HEK293 (cell line): ENCODE measurements around the gene TIMM13.

Experiments
- BCL6B ChIP-seq: fragments of 450-650 bp; formaldehyde crosslinking; IDR thresholded peaks from 2 replicates; pipeline ENCODE4 v1.5.1; 2017; ENCODE audit warnings: missing biosample characterization, missing genetic modification characterization
- HIC1 ChIP-seq: fragments of 450-650 bp; formaldehyde crosslinking; IDR thresholded peaks from 2 replicates; pipeline ENCODE4 v1.5.1; 2016; ENCODE audit warnings: missing biosample characterization, missing genetic modification characterization
- HOXD13 ChIP-seq: sonication (generic); formaldehyde crosslinking; IDR thresholded peaks from 2 replicates; pipeline ENCODE4 v1.8.0; 2022; ENCODE audit warnings: missing genetic modification reagents, borderline replicate concordance
- KLF9 ChIP-seq: fragments of 450-650 bp; formaldehyde crosslinking; IDR thresholded peaks from 2 replicates; pipeline ENCODE4 v1.5.1; 2016; ENCODE audit warnings: missing biosample characterization, missing genetic modification characterization, low read depth
- PBX3 ChIP-seq: sonication (generic); formaldehyde crosslinking; IDR thresholded peaks from 2 replicates; pipeline ENCODE4 v1.8.1; 2022; ENCODE audit warnings: mild to moderate bottlenecking, moderate library complexity, missing genetic modification reagents
- PRDM10 ChIP-seq: fragments of 450-650 bp; formaldehyde crosslinking; IDR thresholded peaks from 2 replicates; pipeline ENCODE4 v1.5.1; 2016; ENCODE audit warnings: missing biosample characterization, missing genetic modification characterization
- ZFP37 ChIP-seq: fragments of 450-650 bp; formaldehyde crosslinking; IDR thresholded peaks from 2 replicates; pipeline ENCODE4 v1.5.1; 2016; ENCODE audit warnings: missing biosample characterization, missing genetic modification characterization
- ZNF138 ChIP-seq: fragments of 450-650 bp; formaldehyde crosslinking; IDR thresholded peaks from 2 replicates; pipeline ENCODE4 v1.5.1; 2016; ENCODE audit warnings: missing biosample characterization, missing genetic modification characterization, borderline replicate concordance
- ZNF184 ChIP-seq: fragments of 450-650 bp; IDR thresholded peaks from 2 replicates; pipeline ENCODE4 v1.5.1; 2018; ENCODE audit warnings: missing biosample characterization, mild to moderate bottlenecking, missing genetic modification characterization
- ZNF221 ChIP-seq: fragments of 450-650 bp; formaldehyde crosslinking; IDR thresholded peaks from 2 replicates; pipeline ENCODE4 v1.5.1; 2017; ENCODE audit warnings: missing biosample characterization, missing genetic modification characterization, borderline replicate concordance
- ZNF223 ChIP-seq: fragments of 450-650 bp; formaldehyde crosslinking; IDR thresholded peaks from 2 replicates; pipeline ENCODE4 v1.5.1; 2016; ENCODE audit warnings: missing biosample characterization, missing genetic modification characterization
- ZNF394 ChIP-seq: fragments of 450-650 bp; formaldehyde crosslinking; IDR thresholded peaks from 2 replicates; pipeline ENCODE4 v1.5.1; 2016; ENCODE audit warnings: missing biosample characterization, missing genetic modification characterization, mild to moderate bottlenecking, moderate library complexity, borderline replicate concordance
- ZNF416 ChIP-seq: fragments of 450-650 bp; formaldehyde crosslinking; IDR thresholded peaks from 2 replicates; pipeline ENCODE4 v1.5.1; 2016; ENCODE audit warnings: missing biosample characterization, missing genetic modification characterization
- ZNF423 ChIP-seq: fragments of 450-650 bp; formaldehyde crosslinking; IDR thresholded peaks from 2 replicates; pipeline ENCODE4 v1.5.1; 2016; ENCODE audit warnings: missing biosample characterization, missing genetic modification characterization
- ZNF449 ChIP-seq: fragments of 450-650 bp; formaldehyde crosslinking; IDR thresholded peaks from 2 replicates; pipeline ENCODE4 v1.5.1; 2017; ENCODE audit warnings: missing biosample characterization, mild to moderate bottlenecking, missing genetic modification characterization, moderate library complexity
- ZNF473 ChIP-seq: fragments of 450-650 bp; formaldehyde crosslinking; IDR thresholded peaks from 2 replicates; pipeline ENCODE4 v1.5.1; 2017; ENCODE audit warnings: missing biosample characterization, missing genetic modification characterization
- ZNF488 ChIP-seq: fragments of 450-650 bp; formaldehyde crosslinking; IDR thresholded peaks from 2 replicates; pipeline ENCODE4 v1.5.1; 2016; ENCODE audit warnings: missing biosample characterization, missing genetic modification characterization
- ZNF518A ChIP-seq: fragments of 450-650 bp; formaldehyde crosslinking; conservative IDR thresholded peaks from 2 replicates; pipeline ENCODE4 v1.5.1; 2016; ENCODE audit warnings: low read depth, missing biosample characterization, missing genetic modification characterization
- ZNF530 ChIP-seq: fragments of 450-650 bp; formaldehyde crosslinking; IDR thresholded peaks from 2 replicates; pipeline ENCODE4 v1.5.1; 2016; ENCODE audit warnings: low read depth, missing biosample characterization, missing genetic modification characterization
- ZNF626 ChIP-seq: fragments of 450-650 bp; sonication (Bioruptor Pico); formaldehyde crosslinking; IDR thresholded peaks from 2 replicates; pipeline ENCODE4 v1.5.1; 2018; ENCODE audit warnings: missing biosample characterization, missing genetic modification characterization, inconsistent platforms
- ZNF664 ChIP-seq: fragments of 450-650 bp; formaldehyde crosslinking; IDR thresholded peaks from 2 replicates; pipeline ENCODE4 v1.5.1; 2016; ENCODE audit warnings: missing biosample characterization, missing genetic modification characterization
- ZNF776 ChIP-seq: fragments of 450-650 bp; formaldehyde crosslinking; IDR thresholded peaks from 2 replicates; pipeline ENCODE4 v1.5.0; 2017; ENCODE audit warnings: missing biosample characterization, missing genetic modification characterization, borderline replicate concordance
- ZNF830 ChIP-seq: fragments of 450-650 bp; IDR thresholded peaks from 2 replicates; pipeline ENCODE4 v1.5.0; 2018; ENCODE audit warnings: missing biosample characterization, missing genetic modification characterization, low read depth, mild to moderate bottlenecking, moderate library complexity

TIMM13 gene

GRCh38 chr19:2432131-2432848 lies 4.9 kb upstream of the TIMM13 start (continued):
- TF ChIP-seq ZNF518A (tag by site-specific recombination) (no peak), BCL6B (tag by site-specific recombination) (no peak), ZNF473 (tag by site-specific recombination) (no peak), ZNF488 (tag by site-specific recombination) (no peak), PRDM10 (tag by site-specific recombination) (no peak), ZNF394 (no peak), HOXD13 (no peak), HIC1 (no peak), ZFP37 (no peak), ZNF138 (tag by site-specific recombination) (no peak), ZNF423 (tag by site-specific recombination) (no peak), KLF9 (tag by site-specific recombination) (no peak), ZNF184 (tag by site-specific recombination) (no peak), PBX3 (no peak), ZNF530 (no peak), ZNF221 (tag by site-specific recombination) (no peak), ZNF416 (tag by site-specific recombination) (no peak), ZNF664 (tag by site-specific recombination) (no peak), ZNF223 (tag by site-specific recombination) (no peak), ZNF626 (tag by site-specific recombination) (no peak), ZNF776 (no peak), ZNF830 (tag by site-specific recombination) (no peak), ZNF449 (tag by site-specific recombination) (no peak)
